Ovary (tissue), 9 donors: ENCODE results near the gene LRCH1. TPM values are rescaled to one million over a fixed set of nuclear protein-coding genes. Genes with fewer than 3 reads are reported as not detected.

Experiments
- DNase-seq, 5 donors: peaks; one replicate each; pipeline ENCODE4 v3.0.0-alpha.2; 2019 to 2020
- H3K27ac ChIP-seq, 2 donors: fragments of 200-600 bp; one replicate each; pipeline versions ENCODE4 v1.5.1 to v1.8.0; 2019 to 2022
- H3K27me3 ChIP-seq: fragments of 200-600 bp; one replicate; pipeline ENCODE4 v1.8.0; 2022
- H3K36me3 ChIP-seq: fragments of 200-600 bp; sonication (generic); one replicate; pipeline ENCODE4 v1.5.1; 2019
- H3K4me1 ChIP-seq: one replicate; pipeline ENCODE4 v1.8.1; 2013; ENCODE audit warnings: mild to moderate bottlenecking, moderate library complexity; ENCODE audit not compliant: insufficient read depth
- H3K4me3 ChIP-seq: fragments of 200-600 bp; sonication (generic); one replicate; pipeline ENCODE4 v1.5.1; 2017
- H3K9me3 ChIP-seq, 2 donors: fragments of 200-600 bp in 1 of 2; sonication (generic) in 1 of 2; one replicate each; pipeline versions ENCODE4 v1.5.1 to v1.8.1; 2013 to 2019; ENCODE audit warnings: mild to moderate bottlenecking in 1 of 2, moderate library complexity in 1 of 2
- CTCF ChIP-seq, 3 donors: fragments of 450-650 bp in 2 of 3; fragments of 200-600 bp in 1 of 3; IDR thresholded peaks; one replicate each; pipeline versions ENCODE4 v1.5.1 to v1.8.0; 2016 to 2022; ENCODE audit warnings: antibody characterized with exemption in 3 of 3, mild to moderate bottlenecking in 1 of 3
- EP300 ChIP-seq: sonication (generic); formaldehyde crosslinking; IDR thresholded peaks from one replicate; pipeline ENCODE4 v1.6.1; 2017; ENCODE audit warnings: antibody characterized with exemption
- POLR2A ChIP-seq: fragments of 450-650 bp; IDR thresholded peaks from one replicate; pipeline ENCODE4 v1.6.1; 2017; ENCODE audit warnings: antibody characterized with exemption, mild to moderate bottlenecking, moderate library complexity
- WGBS, 3 donors: extraction: QIAGEN DNeasy Blood & Tissue Kit in 1 of 3; methylation state at CpG; one replicate each; pipeline versions ENCODE4 v1.1.5 to v1.1.7; 2013 to 2017; 5-methylcytosine and 5-hydroxymethylcytosine counted together
- intact Hi-C, 4 donors: fragments of 100-400 bp; cut with DNase I; formaldehyde crosslinking; loops; one replicate each; pipeline versions ENCODE4 v1.11.0 to v1.15.1; 2022 to 2023
- polyA plus RNA-seq, 2 donors: library from polyadenylated mRNA; stranded (reverse); fragments of 200-250 nt in 1 of 2; fragments of 350-450 nt in 1 of 2; fragmentation: Illumina TruSeq in 1 of 2; extraction: RNeasy Lipid Tissue Mini Kit (QIAGEN cat#74804) in 1 of 2; gene quantifications; one replicate each; pipeline ENCODE4 v1.2.3, GENCODE V29; 2013 to 2014
- total RNA-seq, 7 donors: library from RNA; depleted of rRNA in 2 of 7; stranded (reverse); fragments of >200 nt in 2 of 7; fragmentation: NEBNext Ultra II Directional in 3 of 7; extraction: Animal tissue kit (Norgen Biotek cat#: 25700) in 3 of 7; gene quantifications; one replicate each; pipeline versions ENCODE4 v1.1.0 to v1.2.4, GENCODE V29; 2016 to 2023
- donor health status: DM: no; HTN: no; CAD: no; lungs with moderate emphysema.
- donor health status: DM: no; HTN: no; CAD: no.
- donor health status: Bipolar disorder and iron deficiency.
- donor health status: DM: yes; HTN: yes; CAD: no.
- donor health status: DM: no; HTN: no; CAD: no.
- donor health status: DM: yes; HTN: yes; CAD: no.

The LRCH1 gene
- total and polyA plus RNA-seq, 9 donors, result 7.6 to 19.3 (median 15.8) TPM

DNA sequence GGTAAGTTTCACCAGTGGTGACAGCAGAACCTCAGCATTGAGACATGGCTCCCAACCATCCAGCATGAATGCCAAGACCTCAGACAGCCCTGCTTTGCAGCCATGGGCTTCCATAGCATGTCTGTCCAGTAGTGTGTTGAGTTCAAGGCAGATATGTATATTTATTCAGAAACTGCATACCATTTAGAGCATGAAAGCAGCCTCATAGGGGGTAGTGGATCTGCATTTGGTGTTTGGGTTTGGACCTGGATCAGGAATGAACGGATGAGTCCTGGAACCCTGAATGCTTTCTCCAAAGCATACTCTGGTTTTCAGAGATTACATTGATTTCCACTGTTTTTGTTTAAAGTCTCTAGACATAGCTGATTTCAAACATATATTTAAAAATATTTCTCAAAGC, 129.7 kb downstream of the LRCH1 start:
- Histone ChIP-seq H3K4me1 (peaks cover 3% of the 10 kb centered on the region), H3K36me3 (no peaks in the 10 kb centered on the region), H3K9me3 (no peaks in the 10 kb centered on the region), H3K27me3 (no peaks in the 10 kb centered on the region), H3K27ac (no peak overlapping the region), H3K4me3 (no peak overlapping the region)
- no peak for TF ChIP-seq CTCF (IDR thresholded peaks at IDR 0.05)
- TF ChIP-seq POLR2A, result no peak
- TF ChIP-seq EP300, result no peak
- WGBS, 3 donors, result 83 to 90% (median 84%) methylated on average over 1 of the region's 1 CpG
- intact Hi-C loops, result no loop called here
- no peak for DNase-seq

DNA sequence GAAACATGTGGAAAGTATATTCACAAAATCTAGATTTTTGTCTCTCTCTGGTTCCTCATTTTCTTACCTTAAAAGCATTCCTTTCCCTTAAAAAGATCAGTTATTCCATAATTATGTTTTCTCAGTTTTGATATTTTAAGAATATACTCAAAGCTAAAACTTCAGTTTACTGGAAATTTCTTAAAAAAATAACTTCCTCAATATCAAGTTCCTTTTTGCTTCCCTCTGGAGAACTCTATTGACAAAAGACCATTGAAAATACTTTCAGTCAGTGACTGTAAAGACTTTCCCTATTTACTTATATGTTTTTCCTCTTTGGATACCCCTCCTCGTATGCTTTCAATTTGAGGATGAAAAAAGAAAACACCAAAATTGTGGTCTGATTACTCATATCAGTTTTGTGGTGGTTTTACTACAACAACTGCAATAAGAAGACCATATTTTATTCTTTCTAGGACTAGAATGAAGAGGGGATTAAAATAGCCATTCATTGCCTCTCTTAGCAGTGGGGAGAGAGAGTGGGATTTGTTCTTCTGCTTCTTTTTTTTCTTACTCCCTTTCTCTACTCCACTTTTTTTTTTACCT, 130.8 kb downstream of the LRCH1 start:
- intact Hi-C loops, result no loop called here
- H3K27me3 ChIP-seq, result no peaks in the 10 kb centered on the region
- no peak overlapping the region for H3K4me3 ChIP-seq
- no peaks in the 10 kb centered on the region for H3K9me3 ChIP-seq
- no peak overlapping the region for H3K27ac ChIP-seq
- no peaks in the 10 kb centered on the region for H3K36me3 ChIP-seq
- TF ChIP-seq EP300 (no peak), POLR2A (no peak), CTCF (IDR thresholded peaks at IDR 0.05) (no peak)
- peaks cover 4% of the 10 kb centered on the region for H3K4me1 ChIP-seq
- DNase-seq, result no peak
- 51 to 64% (median 57%) methylated on average over 1 of the region's 1 CpG for WGBS, 3 donors

- WGBS, 3 donors, result 73 to 79% (median 75%) methylated on average over 3 of the region's 3 CpGs
- Histone ChIP-seq H3K4me1 (peaks cover 4% of the 10 kb centered on the region), H3K4me3 (no peak overlapping the region), H3K27me3 (no peaks in the 10 kb centered on the region), H3K9me3 (no peaks in the 10 kb centered on the region), H3K36me3 (no peaks in the 10 kb centered on the region), H3K27ac (no peak overlapping the region)
- DNase-seq, result no peak
- TF ChIP-seq EP300 (no peak), POLR2A (no peak), CTCF (IDR thresholded peaks at IDR 0.05) (no peak)
- intact Hi-C loops, result no loop called here
Measured at GRCh38 chr13:46684287-46685001, 131.5 kb downstream of the LRCH1 start.

DNA sequence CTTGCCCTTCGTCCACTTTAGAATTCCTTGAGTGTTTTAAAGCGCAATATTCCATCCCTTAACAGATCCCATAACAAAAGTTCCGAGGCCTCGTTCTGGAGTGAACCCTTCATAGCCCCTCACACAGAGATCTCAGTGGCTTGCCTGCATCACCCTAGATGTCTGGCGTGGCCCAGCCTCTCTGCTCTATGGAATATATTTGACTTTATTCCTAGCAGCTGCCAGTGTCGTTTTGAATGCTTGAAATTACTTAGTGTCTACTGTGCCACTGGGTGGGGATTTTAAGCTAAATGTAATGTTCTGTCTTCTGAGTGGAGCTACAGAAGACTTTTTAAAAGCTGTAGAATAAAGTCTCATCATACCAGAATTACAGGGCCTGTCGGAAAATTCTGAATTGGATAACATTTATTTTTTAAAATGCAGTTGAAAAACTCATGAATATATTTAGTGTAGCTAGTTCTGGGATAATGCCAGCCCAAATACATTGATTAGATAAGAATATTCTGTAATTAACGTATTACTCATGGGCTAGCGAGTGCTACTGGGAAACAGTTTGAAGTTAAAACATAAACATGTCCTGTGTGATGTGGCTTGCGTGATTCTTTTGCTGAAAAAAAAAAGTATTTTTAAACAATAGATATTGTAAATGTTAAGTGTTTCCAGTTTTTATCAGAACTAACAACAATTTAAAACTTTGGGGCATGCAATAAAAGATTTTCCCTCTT, 132.2 kb downstream of the LRCH1 start:
- WGBS, 3 donors, result 77 to 86% (median 83%) methylated on average over 10 of the region's 10 CpGs
- DNase-seq, result no peak
- Histone ChIP-seq H3K27ac (no peak overlapping the region), H3K4me1 (peaks cover 2% of the 10 kb centered on the region), H3K36me3 (no peaks in the 10 kb centered on the region), H3K27me3 (no peaks in the 10 kb centered on the region), H3K9me3 (no peaks in the 10 kb centered on the region), H3K4me3 (no peak overlapping the region)
- TF ChIP-seq POLR2A (no peak), EP300 (no peak), CTCF (IDR thresholded peaks at IDR 0.05) (no peak)
- intact Hi-C loops, result no loop called here
